ENCODE results near the gene OLFM4. TPM values are rescaled to one million over a fixed set of nuclear protein-coding genes. Genes with fewer than 3 reads are reported as not detected.

Gene OLFM4
- total RNA-seq, 2 donors from 2014 or later = 1.1 to 1.2 TPM

- DNase-seq (ENCODE audit: low spot score) (no peak), ATAC-seq (ENCODE audit: insufficient number of reproducible peaks, low FRiP score, low read depth) (no peak)
- no peak for TF ChIP-seq CTCF (IDR thresholded peaks at IDR 0.05)
- no peaks in the 10 kb centered on the region for H3K4me1 ChIP-seq (ENCODE audit: control insufficient read depth in 1 of 2, low read depth in 2 of 2)
- no peak overlapping the region for H3K27ac ChIP-seq
- no peaks in the 10 kb centered on the region for H3K36me3 ChIP-seq
- H3K4me3 ChIP-seq = no peak overlapping the region
- no peaks in the 10 kb centered on the region for H3K9me3 ChIP-seq
- H3K27me3 ChIP-seq (replicated peaks; ENCODE audit: insufficient read depth) = no peaks in the 10 kb centered on the region
Measured at GRCh38 chr13:53074114-53074513, 45.5 kb downstream of the OLFM4 start.

GRCh38 chr13:53075356-53076041 lies 46.9 kb downstream of the OLFM4 start:
- no peaks in the 10 kb centered on the region for H3K27me3 ChIP-seq (replicated peaks; ENCODE audit: insufficient read depth)
- H3K9me3 ChIP-seq = no peaks in the 10 kb centered on the region
- H3K36me3 ChIP-seq = no peaks in the 10 kb centered on the region
- no peak overlapping the region for H3K27ac ChIP-seq
- no peaks in the 10 kb centered on the region for H3K4me1 ChIP-seq (ENCODE audit: control insufficient read depth in 1 of 2, low read depth in 2 of 2)
- ATAC-seq (ENCODE audit: insufficient number of reproducible peaks, low FRiP score, low read depth) (no peak), DNase-seq (ENCODE audit: low spot score) (no peak)
- no peak overlapping the region for H3K4me3 ChIP-seq
- TF ChIP-seq CTCF (IDR thresholded peaks at IDR 0.05) = no peak

- DNase-seq (ENCODE audit: low spot score) (no peak), ATAC-seq (ENCODE audit: insufficient number of reproducible peaks, low FRiP score, low read depth) (no peak)
- Histone ChIP-seq H3K27me3 (replicated peaks; ENCODE audit: insufficient read depth) (no peaks in the 10 kb centered on the region), H3K27ac (no peak overlapping the region), H3K9me3 (no peaks in the 10 kb centered on the region), H3K36me3 (no peaks in the 10 kb centered on the region), H3K4me1 (ENCODE audit: control insufficient read depth in 1 of 2, low read depth in 2 of 2) (no peaks in the 10 kb centered on the region), H3K4me3 (no peak overlapping the region)
- TF ChIP-seq CTCF (IDR thresholded peaks at IDR 0.05) = no peak
Measured at GRCh38 chr13:53079691-53080090, 51.1 kb downstream of the OLFM4 start.

- no peak for TF ChIP-seq CTCF (IDR thresholded peaks at IDR 0.05)
- no peaks in the 10 kb centered on the region for H3K9me3 ChIP-seq
- H3K4me1 ChIP-seq (ENCODE audit: control insufficient read depth in 1 of 2, low read depth in 2 of 2) = no peaks in the 10 kb centered on the region
- no peaks in the 10 kb centered on the region for H3K36me3 ChIP-seq
- no peaks in the 10 kb centered on the region for H3K27me3 ChIP-seq (replicated peaks; ENCODE audit: insufficient read depth)
- no peak for ATAC-seq (ENCODE audit: insufficient number of reproducible peaks, low FRiP score, low read depth)
- DNase-seq (ENCODE audit: low spot score) = no peak
- H3K4me3 ChIP-seq = no peak overlapping the region
- no peak overlapping the region for H3K27ac ChIP-seq
Measured at GRCh38 chr13:53088871-53089270, 60.3 kb downstream of the OLFM4 start.

- DNase-seq (ENCODE audit: low spot score) = no peak
Measured at GRCh38 chr13:53089951-53090350, 61.3 kb downstream of the OLFM4 start.

More at GRCh38 chr13:53089951-53090350, 61.3 kb downstream of the OLFM4 start:
- Histone ChIP-seq H3K4me1 (ENCODE audit: control insufficient read depth in 1 of 2, low read depth in 2 of 2) (no peaks in the 10 kb centered on the region), H3K9me3 (no peaks in the 10 kb centered on the region), H3K27ac (no peak overlapping the region), H3K36me3 (no peaks in the 10 kb centered on the region), H3K27me3 (replicated peaks; ENCODE audit: insufficient read depth) (no peaks in the 10 kb centered on the region), H3K4me3 (no peak overlapping the region)
- no peak for ATAC-seq (ENCODE audit: insufficient number of reproducible peaks, low FRiP score, low read depth)
- TF ChIP-seq CTCF (IDR thresholded peaks at IDR 0.05) = no peak

Measured in thoracic aorta (tissue), 2 donors.